ENCODE results near the gene TBC1D10A. TPM values are rescaled to one million over a fixed set of nuclear protein-coding genes. Genes with fewer than 3 reads are reported as not detected.

TBC1D10A gene
- total and polyA plus RNA-seq, 2 experiments from 2014 or later, result 11.8 to 21.8 TPM

GRCh38 chr22:30354644-30355043, 27.9 kb upstream of the TBC1D10A start:
- Histone ChIP-seq H3K9me3 (ENCODE audit: low read depth) (no peaks in the 10 kb centered on the region), H3K4me1 (ENCODE audit: low read depth) (peaks cover 3% of the 10 kb centered on the region), H3K36me3 (peaks cover 19% of the 10 kb centered on the region), H3K4me3 (no peak overlapping the region), H3K27ac (no peak overlapping the region), H3K27me3 (no peaks in the 10 kb centered on the region)
- TF ChIP-seq CTCF (IDR thresholded peaks at IDR 0.05; ENCODE audit: low read depth, low read length), result no peak
- no peak for DNase-seq (ENCODE audit: low read depth in 1 of 2, low spot score in 1 of 2)

GRCh38 chr22:30351226-30351625, 24.5 kb upstream of the TBC1D10A start:
- TF ChIP-seq CTCF (IDR thresholded peaks at IDR 0.05; ENCODE audit: low read depth, low read length), result no peak
- Histone ChIP-seq H3K4me1 (ENCODE audit: low read depth) (peaks cover 3% of the 10 kb centered on the region), H3K9me3 (ENCODE audit: low read depth) (no peaks in the 10 kb centered on the region), H3K4me3 (no peak overlapping the region), H3K36me3 (peaks cover 35% of the 10 kb centered on the region), H3K27ac (no peak overlapping the region), H3K27me3 (no peaks in the 10 kb centered on the region)
- no peak for DNase-seq (ENCODE audit: low read depth in 1 of 2, low spot score in 1 of 2)

GRCh38 chr22:30348809-30349208, 22.1 kb upstream of the TBC1D10A start:
- DNase-seq (ENCODE audit: low read depth in 1 of 2, low spot score in 1 of 2), result no peak
- Histone ChIP-seq H3K27ac (no peak overlapping the region), H3K4me1 (ENCODE audit: low read depth) (no peaks in the 10 kb centered on the region), H3K27me3 (no peaks in the 10 kb centered on the region), H3K9me3 (ENCODE audit: low read depth) (no peaks in the 10 kb centered on the region), H3K4me3 (no peak overlapping the region), H3K36me3 (peaks cover 59% of the 10 kb centered on the region)
- no peak for TF ChIP-seq CTCF (IDR thresholded peaks at IDR 0.05; ENCODE audit: low read depth, low read length)

GRCh38 chr22:30348404-30348803, 21.7 kb upstream of the TBC1D10A start:
- peaks cover 63% of the 10 kb centered on the region for H3K36me3 ChIP-seq
- TF ChIP-seq CTCF (IDR thresholded peaks at IDR 0.05; ENCODE audit: low read depth, low read length), result no peak
- no peaks in the 10 kb centered on the region for H3K9me3 ChIP-seq (ENCODE audit: low read depth)
- DNase-seq (ENCODE audit: low read depth in 1 of 2, low spot score in 1 of 2), result no peak
- H3K27ac ChIP-seq, result no peak overlapping the region
- H3K4me1 ChIP-seq (ENCODE audit: low read depth), result no peaks in the 10 kb centered on the region
- H3K4me3 ChIP-seq, result no peak overlapping the region
- H3K27me3 ChIP-seq, result no peaks in the 10 kb centered on the region

- H3K27me3 ChIP-seq, result no peaks in the 10 kb centered on the region
- H3K4me3 ChIP-seq, result no peak overlapping the region
- no peak for DNase-seq (ENCODE audit: low read depth in 1 of 2, low spot score in 1 of 2)
- peaks cover 68% of the 10 kb centered on the region for H3K36me3 ChIP-seq
- H3K9me3 ChIP-seq (ENCODE audit: low read depth), result no peaks in the 10 kb centered on the region
- no peaks in the 10 kb centered on the region for H3K4me1 ChIP-seq (ENCODE audit: low read depth)
- H3K27ac ChIP-seq, result no peak overlapping the region
- TF ChIP-seq CTCF (IDR thresholded peaks at IDR 0.05; ENCODE audit: low read depth, low read length), result no peak
These were observed 20.6 kb upstream of the TBC1D10A start for GRCh38 chr22:30347255-30347892.

All from cardiac muscle cell (in vitro differentiated cells and primary cell).